Endothelial cell of umbilical vein (primary cell): ENCODE measurements around the gene USH1C. TPM values are rescaled to one million over a fixed set of nuclear protein-coding genes. Genes with fewer than 3 reads are reported as not detected.

ENCODE experiments used
- BruUV-seq: library from RNA; stranded (reverse); fragments of 400-500 nt; replicated peaks from 2 replicates; lab custom pipeline; 2021; lab: Mats Ljungman, UMichigan
- CTCF ChIA-PET: fragments of 300-600, 350-600 bp; sonication (Branson Sonifier 250); formaldehyde crosslinking; loops from one replicate; lab custom pipeline; 2021; ENCODE audit warnings: antibody characterized with exemption, inconsistent platforms; lab: Charles Lee
- POLR2A ChIA-PET: fragments of 300-600, 350-600 bp; sonication (Branson Sonifier 250); formaldehyde crosslinking; loops from one replicate; lab custom pipeline; 2021; ENCODE audit warnings: antibody characterized with exemption, inconsistent platforms; lab: Charles Lee
- DNase-seq: peaks from one replicate; pipeline ENCODE4 v3.0.0-alpha.2; 2011; ENCODE audit warnings: low read depth, low spot score
- FAIRE-seq: peaks from 2 replicates; lab custom pipeline; 2011; peaks lifted over from hg19 to GRCh38; lab: Jason Lieb, UNC
- H2AFZ ChIP-seq: 2 replicates; pipeline ENCODE4 v1.6.0; 2012; ENCODE audit warnings: low read depth, low read length, control low read depth, inconsistent platforms
- H3K27ac ChIP-seq: 2 replicates; pipeline ENCODE4 v1.5.1; 2011; ENCODE audit warnings: low read depth, mild to moderate bottlenecking, control low read depth, low read length, moderate library complexity; ENCODE audit not compliant: insufficient read depth
- H3K27me3 ChIP-seq, 2 experiments: 2 replicates each; pipeline versions ENCODE4 v1.6.0 to v1.6.1; 2011; ENCODE audit warnings: low read length in 2 of 2, mixed read lengths in 1 of 2; ENCODE audit not compliant: control insufficient read depth in 2 of 2, insufficient read depth in 2 of 2
- H3K36me3 ChIP-seq, 2 experiments: 2 replicates in 1 of 2; 3 replicates in 1 of 2; pipeline ENCODE4 v1.5.1; 2011; ENCODE audit warnings: low read length in 2 of 2, mild to moderate bottlenecking in 1 of 2, moderate library complexity in 1 of 2; ENCODE audit not compliant: control insufficient read depth in 2 of 2, insufficient read depth in 2 of 2; ENCODE audit errors: extremely low read depth in 1 of 2
- H3K4me1 ChIP-seq: 3 replicates; pipeline ENCODE4 v1.5.1; 2011; ENCODE audit warnings: mild to moderate bottlenecking, low read length; ENCODE audit not compliant: control insufficient read depth, insufficient read depth; ENCODE audit errors: extremely low read depth
- H3K4me2 ChIP-seq: 2 replicates; pipeline ENCODE4 v1.6.1; 2011; ENCODE audit warnings: low read length, control low read depth, mixed read lengths; ENCODE audit not compliant: insufficient read depth
- H3K4me3 ChIP-seq, 3 experiments: fragments of 200-600 bp in 1 of 3; sonication (generic), shearing (Covaris generic) in 1 of 3; replicated peaks in 1 of 3; 2 replicates each; pipeline ENCODE4 v1.5.1; 2011 to 2016; ENCODE audit warnings: control low read depth in 3 of 3, low read length in 3 of 3, mild to moderate bottlenecking in 2 of 3, inconsistent platforms in 1 of 3, low read depth in 1 of 3, moderate library complexity in 1 of 3; ENCODE audit not compliant: insufficient read depth in 1 of 3
- H3K79me2 ChIP-seq: 2 replicates; pipeline ENCODE4 v1.6.0; 2012; ENCODE audit warnings: low read length, inconsistent platforms; ENCODE audit not compliant: control insufficient read depth, insufficient read depth
- H3K9ac ChIP-seq: replicated peaks from 2 replicates; pipeline ENCODE3; 2011; ENCODE audit warnings: low read length, control low read depth; ENCODE audit not compliant: insufficient read depth; ENCODE audit errors: extremely low read depth
- H3K9me1 ChIP-seq: replicated peaks from 3 replicates; pipeline ENCODE4 v1.6.0; 2011; ENCODE audit warnings: mild to moderate bottlenecking, low read length; ENCODE audit not compliant: control insufficient read depth, insufficient read depth; ENCODE audit errors: extremely low read depth
- H3K9me3 ChIP-seq: replicated peaks from 2 replicates; pipeline ENCODE4 v1.5.1; 2012; ENCODE audit warnings: low read length, inconsistent platforms; ENCODE audit not compliant: control insufficient read depth, insufficient read depth
- H4K20me1 ChIP-seq: replicated peaks from 2 replicates; pipeline ENCODE3; 2011; ENCODE audit warnings: mild to moderate bottlenecking, low read length; ENCODE audit not compliant: control insufficient read depth, insufficient read depth; ENCODE audit errors: extremely low read depth
- CTCF ChIP-seq, 2 donors: IDR thresholded peaks; 1 replicate in 1 of 2; 2 replicates in 1 of 2; pipeline ENCODE4 v1.5.1; 2011; ENCODE audit warnings: low read length in 2 of 2, mild to moderate bottlenecking in 2 of 2, moderate library complexity in 2 of 2, control low read depth in 1 of 2, inconsistent platforms in 1 of 2, low read depth in 1 of 2; ENCODE audit not compliant: insufficient read depth in 1 of 2; ENCODE audit errors: extremely low read depth in 1 of 2
- EZH2 ChIP-seq: IDR thresholded peaks from 2 replicates; pipeline ENCODE4 v1.6.1; 2012; ENCODE audit warnings: borderline replicate concordance, low read depth, mild to moderate bottlenecking, moderate library complexity, low read length, inconsistent platforms; ENCODE audit not compliant: severe bottlenecking
- FOS ChIP-seq: IDR thresholded peaks from 2 replicates; pipeline ENCODE4 v1.6.1; 2011; ENCODE audit warnings: mild to moderate bottlenecking, low read length, moderate library complexity, borderline replicate concordance; ENCODE audit not compliant: insufficient read depth
- GATA2 ChIP-seq: IDR thresholded peaks from 2 replicates; pipeline ENCODE4 v1.7.0; 2011; ENCODE audit warnings: low read depth, mild to moderate bottlenecking, moderate library complexity, mixed read lengths, low read length; ENCODE audit not compliant: insufficient read length, insufficient read depth
- JUN ChIP-seq: IDR thresholded peaks from 2 replicates; pipeline ENCODE4 v1.6.1; 2011; ENCODE audit warnings: borderline replicate concordance, low read depth; ENCODE audit not compliant: insufficient read length, insufficient read depth
- MAX ChIP-seq: IDR thresholded peaks from 2 replicates; pipeline ENCODE4 v1.6.1; 2011; ENCODE audit not compliant: insufficient read depth, insufficient read length
- MYC ChIP-seq: IDR thresholded peaks from one replicate; pipeline ENCODE4 v1.6.1; 2011; ENCODE audit warnings: mild to moderate bottlenecking, low read depth, low read length
- POLR2A ChIP-seq: IDR thresholded peaks from 2 replicates; pipeline ENCODE4 v1.6.1; 2012; ENCODE audit warnings: low read depth, mild to moderate bottlenecking, control low read depth, low read length
- POLR2AphosphoS5 ChIP-seq: IDR thresholded peaks from 2 replicates; pipeline ENCODE4 v1.6.1; 2012; ENCODE audit warnings: low read depth, mild to moderate bottlenecking, control low read depth, low read length, moderate library complexity; ENCODE audit not compliant: insufficient read depth
- dilution Hi-C: fragments of 300-500 bp; cut with MboI; formaldehyde crosslinking; loops from one replicate; pipeline ENCODE4 v1.15.0; 2019; ENCODE audit warnings: low sequenced_read_pairs; ENCODE audit not compliant: extremely low pct_ligation_motif_present
- intact Hi-C: fragments of 100-400 bp; cut with micrococcal nuclease; formaldehyde crosslinking; loops from one replicate; pipeline ENCODE4 v1.10.0; 2022
- polyA plus RNA-seq, 4 experiments: library from polyadenylated mRNA; depleted of rRNA in 3 of 4; stranded (reverse) in 3 of 4; unstranded in 1 of 4; fragments of >200 nt; gene quantifications; 2 replicates each; pipeline versions ENCODE4 v1.2.1 to v1.2.3, GENCODE V29; 2011 to 2012; ENCODE audit warnings: missing spikeins in 1 of 4
- total RNA-seq: library from RNA; stranded (reverse); gene quantifications from 2 replicates; pipeline ENCODE4 v1.2.3, GENCODE V29; 2021

Gene USH1C
- total and polyA plus RNA-seq, 2 donors (not counting 3 experiments of a cell fraction or from before 2014, with no cell fraction given), result not detected

- H4K20me1 ChIP-seq, result no peaks in the 10 kb centered on the region
- H3K9ac ChIP-seq, result no peak overlapping the region
- no peaks in the 10 kb centered on the region for H3K4me1 ChIP-seq
- no peak overlapping the region for H3K27ac ChIP-seq
- ChIA-PET POLR2A (no interaction called here), CTCF (no interaction called here)
- no peak overlapping the region for H3K4me2 ChIP-seq
- no TSS peak for BruUV-seq
- H3K4me3 ChIP-seq, result no peak overlapping the region
- dilution Hi-C loops (no loop called here), intact Hi-C loops (no loop called here)
- DNase-seq, result no peak
- H3K27me3 ChIP-seq, result peaks cover 0 to 7% of the 10 kb centered on the region in 2 experiments
- no peak overlapping the region for H2AFZ ChIP-seq
- H3K79me2 ChIP-seq, result no peaks in the 10 kb centered on the region
- no peaks in the 10 kb centered on the region for H3K9me3 ChIP-seq
- no peak for TF ChIP-seq FOS
- no peak for TF ChIP-seq GATA2
- TF ChIP-seq JUN, result no peak
- TF ChIP-seq POLR2AphosphoS5, result no peak
- no peak for TF ChIP-seq EZH2
- TF ChIP-seq MYC, result no peak
- no peak for TF ChIP-seq MAX
- TF ChIP-seq POLR2A, result no peak
- TF ChIP-seq CTCF (IDR thresholded peaks at IDR 0.05; ENCODE audit: extremely low read depth in 1 of 2, insufficient read depth in 1 of 2, low read depth in 1 of 2, low read length in 2 of 2), result no peak
- no peaks in the 10 kb centered on the region for H3K9me1 ChIP-seq
- FAIRE-seq, result no peak
- no peaks in the 10 kb centered on the region for H3K36me3 ChIP-seq
These were observed 60.7 kb downstream of the USH1C start for GRCh38 chr11:17483505-17483904.
